H1 (cell line): Measurements from ENCODE around the gene SCAMP2. TPM values are rescaled to one million over a fixed set of nuclear protein-coding genes. Genes with fewer than 3 reads are reported as not detected.

Source experiments
- CTCF ChIA-PET: fragments of 300-600 bp; sonication (Branson Sonifier 250); formaldehyde crosslinking; loops from one replicate; lab custom pipeline; 2021; ENCODE audit not compliant: partially characterized antibody; lab: Charles Lee
- POLR2A ChIA-PET: fragments of 300-600 bp; sonication (Branson Sonifier 250); formaldehyde crosslinking; loops from one replicate; lab custom pipeline; 2021; ENCODE audit warnings: inconsistent platforms; ENCODE audit not compliant: partially characterized antibody; lab: Charles Lee
- DNase-seq, 2 experiments: peaks; one replicate each; pipeline versions ENCODE4 v3.0.0 to v3.0.0-alpha.2; 2010 to 2022; ENCODE audit warnings: low spot score in 2 of 2, low read depth in 1 of 2, mixed read lengths in 1 of 2
- FAIRE-seq: peaks from 2 replicates; lab custom pipeline; 2011; peaks lifted over from hg19 to GRCh38; lab: Jason Lieb, UNC
- H2AFZ ChIP-seq: 2 replicates; pipeline ENCODE4 v1.8.1; 2012; ENCODE audit warnings: low read length, inconsistent platforms
- H2AK5ac ChIP-seq: 2 replicates; pipeline ENCODE4 v1.6.1; 2013; ENCODE audit warnings: low read depth, low read length
- H2BK120ac ChIP-seq: replicated peaks from 2 replicates; pipeline ENCODE3; 2013; ENCODE audit warnings: low read depth, low read length, inconsistent platforms
- H2BK12ac ChIP-seq: 2 replicates; pipeline ENCODE4 v1.6.1; 2013; ENCODE audit warnings: low read depth, low read length
- H2BK15ac ChIP-seq: 2 replicates; pipeline ENCODE4 v1.6.1; 2013; ENCODE audit warnings: low read length
- H2BK20ac ChIP-seq: 2 replicates; pipeline ENCODE4 v1.6.1; 2013; ENCODE audit warnings: low read length
- H2BK5ac ChIP-seq: 2 replicates; pipeline ENCODE4 v1.6.1; 2013; ENCODE audit warnings: low read depth, low read length
- H3K14ac ChIP-seq: 2 replicates; pipeline ENCODE4 v1.6.1; 2013; ENCODE audit warnings: inconsistent platforms; ENCODE audit not compliant: insufficient read length
- H3K18ac ChIP-seq: 2 replicates; pipeline ENCODE4 v1.6.1; 2013; ENCODE audit warnings: low read length; ENCODE audit errors: extremely low read depth
- H3K23ac ChIP-seq: 2 replicates; pipeline ENCODE4 v1.6.1; 2013; ENCODE audit warnings: inconsistent platforms; ENCODE audit not compliant: insufficient read length
- H3K23me2 ChIP-seq: 2 replicates; pipeline ENCODE4 v1.6.1; 2013; ENCODE audit warnings: low read depth, low read length
- H3K27ac ChIP-seq: 2 replicates; pipeline ENCODE4 v1.6.1; 2011; ENCODE audit warnings: low read depth, low read length, inconsistent platforms
- H3K27me3 ChIP-seq, 4 experiments: replicated peaks in 1 of 4; 1 replicate in 1 of 4; 2 replicates in 3 of 4; pipeline versions ENCODE4 v1.6.1 to v1.8.1; 2011 to 2013; ENCODE audit warnings: low read length in 3 of 4, mild to moderate bottlenecking in 3 of 4, inconsistent platforms in 2 of 4, mixed read lengths in 2 of 4, moderate library complexity in 1 of 4; ENCODE audit not compliant: control insufficient read depth in 3 of 4, insufficient read depth in 3 of 4; ENCODE audit errors: extremely low read depth in 1 of 4
- H3K36me3 ChIP-seq, 4 experiments: 2 replicates each; pipeline versions ENCODE4 v1.6.1 to v1.8.1; 2011 to 2013; ENCODE audit warnings: mild to moderate bottlenecking in 4 of 4, low read length in 3 of 4, moderate library complexity in 2 of 4, control low read depth in 1 of 4, inconsistent platforms in 1 of 4; ENCODE audit not compliant: insufficient read depth in 4 of 4, control insufficient read depth in 2 of 4
- H3K4ac ChIP-seq: replicated peaks from 2 replicates; pipeline ENCODE3; 2013; ENCODE audit warnings: low read length, low read depth, mixed read lengths, inconsistent platforms; ENCODE audit not compliant: insufficient read length
- H3K4me1 ChIP-seq, 4 experiments: replicated peaks in 1 of 4; 1 replicate in 1 of 4; 2 replicates in 3 of 4; pipeline versions ENCODE4 v1.6.1 to v1.8.1; 2011 to 2013; ENCODE audit warnings: low read length in 3 of 4, inconsistent platforms in 2 of 4, mixed read lengths in 1 of 4; ENCODE audit not compliant: insufficient read depth in 4 of 4, control insufficient read depth in 3 of 4
- H3K4me2 ChIP-seq, 2 experiments: 2 replicates each; pipeline versions ENCODE4 v1.6.1 to v1.8.1; 2011 to 2013; ENCODE audit warnings: low read depth in 2 of 2, low read length in 2 of 2, control low read depth in 1 of 2, inconsistent platforms in 1 of 2, mild to moderate bottlenecking in 1 of 2; ENCODE audit not compliant: insufficient read depth in 1 of 2
- H3K4me3 ChIP-seq, 4 experiments: fragments of 200-600, 300-600 bp in 1 of 4; sonication (generic), shearing (Covaris generic), sonication (Bioruptor Twin) in 1 of 4; 2 replicates each; pipeline versions ENCODE4 v1.5.1 to v1.8.1; 2011 to 2016; ENCODE audit warnings: low read length in 4 of 4, low read depth in 3 of 4, control low read depth in 2 of 4, inconsistent platforms in 2 of 4, mild to moderate bottlenecking in 2 of 4, mixed read lengths in 1 of 4, moderate library complexity in 1 of 4; ENCODE audit not compliant: insufficient read depth in 2 of 4; ENCODE audit errors: extremely low read depth in 1 of 4
- H3K56ac ChIP-seq: replicated peaks from 2 replicates; pipeline ENCODE3; 2013; ENCODE audit warnings: low read depth, mild to moderate bottlenecking, mixed read lengths, low read length, inconsistent platforms; ENCODE audit not compliant: insufficient read length
- H3K79me1 ChIP-seq: 2 replicates; pipeline ENCODE4 v1.6.1; 2013; ENCODE audit warnings: low read depth, low read length, control low read depth
- H3K79me2 ChIP-seq, 2 experiments: 2 replicates each; pipeline versions ENCODE4 v1.6.1 to v1.8.1; 2012 to 2013; ENCODE audit warnings: low read length in 2 of 2, mild to moderate bottlenecking in 2 of 2, inconsistent platforms in 1 of 2; ENCODE audit not compliant: insufficient read depth in 2 of 2, control insufficient read depth in 1 of 2
- H3K9ac ChIP-seq, 4 experiments: replicated peaks in 1 of 4; 1 replicate in 1 of 4; 2 replicates in 3 of 4; pipeline versions ENCODE4 v1.6.1 to v1.8.1; 2011 to 2013; ENCODE audit warnings: low read depth in 3 of 4, low read length in 3 of 4, control low read depth in 2 of 4, mild to moderate bottlenecking in 2 of 4, moderate library complexity in 2 of 4, inconsistent platforms in 1 of 4; ENCODE audit errors: extremely low read depth in 1 of 4
- H3K9me3 ChIP-seq, 2 experiments: 2 replicates each; pipeline versions ENCODE4 v1.6.1 to v1.8.1; 2012 to 2013; ENCODE audit warnings: mild to moderate bottlenecking in 2 of 2, moderate library complexity in 2 of 2, control low read depth in 1 of 2, inconsistent platforms in 1 of 2, low read depth in 1 of 2, low read length in 1 of 2, mixed read lengths in 1 of 2; ENCODE audit not compliant: insufficient read depth in 2 of 2
- H4K20me1 ChIP-seq, 2 experiments: replicated peaks in 1 of 2; 2 replicates each; pipeline versions ENCODE3 to v1.8.1; 2011 to 2013; ENCODE audit warnings: inconsistent platforms in 2 of 2, low read length in 2 of 2, mild to moderate bottlenecking in 1 of 2; ENCODE audit not compliant: insufficient read depth in 2 of 2, control insufficient read depth in 1 of 2
- H4K5ac ChIP-seq: 2 replicates; pipeline ENCODE4 v1.6.1; 2013; ENCODE audit warnings: low read length, low read depth, mixed read lengths, inconsistent platforms; ENCODE audit not compliant: insufficient read length
- H4K8ac ChIP-seq: 2 replicates; pipeline ENCODE4 v1.8.0; 2013; ENCODE audit warnings: mild to moderate bottlenecking, moderate library complexity, low read length, inconsistent platforms; ENCODE audit not compliant: insufficient read depth; ENCODE audit errors: extremely low read depth
- H4K91ac ChIP-seq: replicated peaks from 2 replicates; pipeline ENCODE3; 2013; ENCODE audit warnings: low read length, mixed read lengths, inconsistent platforms; ENCODE audit not compliant: insufficient read length
- BACH1 ChIP-seq: IDR thresholded peaks from 2 replicates; pipeline ENCODE4 v1.6.1; 2012; ENCODE audit warnings: low read length, improper control_type of control experiment
- BCL11A ChIP-seq, 2 experiments: IDR thresholded peaks; one replicate each; pipeline ENCODE4 v1.6.1; 2011; ENCODE audit warnings: low read depth in 2 of 2, low read length in 2 of 2, mild to moderate bottlenecking in 2 of 2
- CHD2 ChIP-seq: IDR thresholded peaks from 2 replicates; pipeline ENCODE4 v1.6.1; 2012; ENCODE audit warnings: low read length, improper control_type of control experiment
- CTCF ChIP-seq, 3 experiments: IDR thresholded peaks; 1 replicate in 2 of 3; 2 replicates in 1 of 3; pipeline versions ENCODE4 v1.5.1 to v1.6.1; 2011; ENCODE audit warnings: low read length in 3 of 3, mild to moderate bottlenecking in 3 of 3, inconsistent platforms in 2 of 3, low read depth in 1 of 3, moderate library complexity in 1 of 3; ENCODE audit not compliant: insufficient read depth in 1 of 3; ENCODE audit errors: control extremely low read depth in 1 of 3
- FOSL1 ChIP-seq: IDR thresholded peaks from 2 replicates; pipeline ENCODE4 v1.6.1; 2011; ENCODE audit warnings: mild to moderate bottlenecking, low read depth, low read length, moderate library complexity; ENCODE audit not compliant: insufficient read depth
- KDM4A ChIP-seq: IDR thresholded peaks from one replicate; pipeline ENCODE4 v1.7.1; 2012; ENCODE audit warnings: low read depth, mild to moderate bottlenecking, moderate library complexity, low read length, inconsistent platforms; ENCODE audit not compliant: severe bottlenecking
- RBBP5 ChIP-seq: IDR thresholded peaks from 2 replicates; pipeline ENCODE4 v1.7.1; 2012; ENCODE audit warnings: low read depth, mild to moderate bottlenecking, inconsistent platforms, low read length, moderate library complexity, borderline replicate concordance
- RXRA ChIP-seq: IDR thresholded peaks from 2 replicates; pipeline ENCODE4 v1.6.1; 2011; ENCODE audit warnings: low read depth, mild to moderate bottlenecking, low read length, moderate library complexity; ENCODE audit not compliant: insufficient read depth
- SIRT6 ChIP-seq: IDR thresholded peaks from one replicate; pipeline ENCODE4 v1.7.1; 2012; ENCODE audit warnings: low read length, inconsistent platforms
- SP2 ChIP-seq: IDR thresholded peaks from 2 replicates; pipeline ENCODE4 v1.6.1; 2012; ENCODE audit warnings: mild to moderate bottlenecking, low read length, inconsistent platforms
- SUZ12 ChIP-seq: fragments of 200-600 bp; sonication (generic); IDR thresholded peaks from 2 replicates; pipeline ENCODE4 v1.6.1; 2012; ENCODE audit warnings: mild to moderate bottlenecking, inconsistent platforms, low read length, moderate library complexity, mixed read lengths
- ZNF274 ChIP-seq: IDR thresholded peaks from 2 replicates; pipeline ENCODE4 v1.7.0; 2012; ENCODE audit warnings: low read length, borderline replicate concordance; ENCODE audit errors: extremely low read depth
- WGBS, 2 experiments: shearing (Covaris generic) in 1 of 2; methylation state at CpG; one replicate each; pipeline versions ENCODE4 v1.1.6 to v1.1.7; 2013 to 2015; ENCODE audit warnings: low lambda C conversion rate in 2 of 2, mixed read lengths in 2 of 2, inconsistent platforms in 1 of 2, low coverage in 1 of 2, missing lambda C conversion rate in 1 of 2; ENCODE audit not compliant: insufficient replicate concordance in 2 of 2, insufficient coverage in 1 of 2, insufficient read length in 1 of 2; ENCODE audit errors: extremely low coverage in 1 of 2, missing lambda C conversion rate in 1 of 2; 5-methylcytosine and 5-hydroxymethylcytosine counted together
- polyA plus RNA-seq, 7 experiments: library from polyadenylated mRNA; depleted of rRNA in 3 of 7; stranded (reverse) in 5 of 7; unstranded in 2 of 7; fragments of >200 nt in 5 of 7; fragments of 200-250 nt in 2 of 7; gene quantifications; 1 replicate in 5 of 7; 2 replicates in 1 of 7; 4 replicates in 1 of 7; pipeline versions ENCODE4 v1.2.1 to v1.2.3, GENCODE V29; 2011 to 2013; ENCODE audit warnings: missing spikeins in 2 of 7, mixed read lengths in 2 of 7
- total RNA-seq: library from RNA; stranded (reverse); fragmentation: NEBNext Ultra II Directional; extraction: Animal tissue kit (Norgen Biotek cat#: 25700); gene quantifications from 2 replicates; pipeline ENCODE4 v1.2.1, GENCODE V29; 2021

Gene SCAMP2
- total and polyA plus RNA-seq, 2 of the 8 experiments (the other 6 are each of a cell fraction or from before 2014, with no cell fraction given): 41.7 to 131 TPM

- no peak overlapping the region for H2AK5ac ChIP-seq
- no peaks in the 10 kb centered on the region for H3K36me3 ChIP-seq
- H3K4ac ChIP-seq: no peak overlapping the region
- no peaks in the 10 kb centered on the region for H3K4me1 ChIP-seq
- H3K27ac ChIP-seq: no peak overlapping the region
- H3K4me2 ChIP-seq: no peak overlapping the region
- peaks cover 3 to 9% of the 10 kb centered on the region in 2 experiments for H4K20me1 ChIP-seq
- no peak overlapping the region for H4K8ac ChIP-seq
- H2BK15ac ChIP-seq: no peak overlapping the region
- no peak overlapping the region for H3K4me3 ChIP-seq
- no peak overlapping the region for H3K9ac ChIP-seq
- DNase-seq: no peak
- WGBS, 2 experiments: 75% methylated on average over 2 of the region's 2 CpGs; no CpG with 5 or more reads in 1 of the 2 experiments
- H2BK120ac ChIP-seq: no peak overlapping the region
- H4K91ac ChIP-seq: no peak overlapping the region
- H2BK5ac ChIP-seq: no peak overlapping the region
- no peak overlapping the region for H4K5ac ChIP-seq
- POLR2A ChIA-PET: interaction anchor here (1.1 kb wide), 1 partner anchor 13 kb away, joined by 3 read pairs; no protein-coding TSS in a partner anchor
- H3K14ac ChIP-seq: no peak overlapping the region
- FAIRE-seq: no peak
- H2BK20ac ChIP-seq: no peak overlapping the region
- no peak overlapping the region for H3K56ac ChIP-seq
- no peak overlapping the region for H2AFZ ChIP-seq
- H3K23ac ChIP-seq: no peak overlapping the region
- CTCF ChIA-PET: interaction anchor here (1.0 to 1.1 kb wide), 2 partner anchors 43 to 233 kb away, joined by 3 read pairs; no protein-coding TSS in a partner anchor
- H3K18ac ChIP-seq: no peak overlapping the region
- no peaks in the 10 kb centered on the region for H3K9me3 ChIP-seq
- H2BK12ac ChIP-seq: no peak overlapping the region
- H3K79me1 ChIP-seq: peaks cover 9% of the 10 kb centered on the region; the same call in 1 of the 2 replicates
- H3K27me3 ChIP-seq: no peaks in the 10 kb centered on the region
- peaks cover 0 to 41% of the 10 kb centered on the region in 2 experiments; a peak in 2 of 4 replicates for H3K79me2 ChIP-seq
- H3K23me2 ChIP-seq: peaks cover 2% of the 10 kb centered on the region; the same call in 1 of the 2 replicates
- TF ChIP-seq RBBP5: no peak
- TF ChIP-seq SUZ12: no peak
- no peak for TF ChIP-seq FOSL1
- TF ChIP-seq KDM4A: no peak
- TF ChIP-seq BACH1: no peak
- no peak for TF ChIP-seq ZNF274
- no peak for TF ChIP-seq RXRA
- no peak for TF ChIP-seq CHD2
- TF ChIP-seq CTCF (IDR thresholded peaks at IDR 0.05; ENCODE audit: control extremely low read depth in 1 of 3, insufficient read depth in 1 of 3, low read depth in 1 of 3, low read length in 3 of 3): no peak
- no peak for TF ChIP-seq SP2
- no peak for TF ChIP-seq SIRT6
- no peak for TF ChIP-seq BCL11A (IDR thresholded peaks at IDR 0.05; ENCODE audit: low read depth in 2 of 2, low read length in 2 of 2)
Measured at GRCh38 chr15:74865316-74865715, 7.8 kb downstream of the SCAMP2 start.
